Esophagus muscularis mucosa (tissue), 4 donors: ENCODE measurements around the gene CNTN2. TPM values are rescaled to one million over a fixed set of nuclear protein-coding genes. Genes with fewer than 3 reads are reported as not detected.

ENCODE experiments used
- DNase-seq: peaks from one replicate; pipeline ENCODE4 v3.0.0-alpha.2; 2017; ENCODE audit errors: extremely low spot score
- H3K27ac ChIP-seq, 4 donors: fragments of 200-600 bp; sonication (generic); replicated peaks in 1 of 4; 1 replicate in 3 of 4; 2 replicates in 1 of 4; pipeline ENCODE4 v1.5.1; 2016 to 2019; ENCODE audit warnings: mild to moderate bottlenecking in 1 of 4
- H3K27me3 ChIP-seq, 4 donors: fragments of 200-600 bp; sonication (generic); one replicate each; pipeline versions ENCODE4 v1.5.1 to v1.6.0; 2016 to 2019
- H3K36me3 ChIP-seq, 4 donors: fragments of 200-600 bp; sonication (generic); one replicate each; pipeline ENCODE4 v1.5.1; 2016 to 2019
- H3K4me1 ChIP-seq, 4 donors: fragments of 200-600 bp; sonication (generic); one replicate each; pipeline ENCODE4 v1.5.1; 2016 to 2019
- H3K4me3 ChIP-seq, 4 donors: fragments of 200-600 bp; sonication (generic); 1 replicate in 2 of 4; 2 replicates in 2 of 4; pipeline ENCODE4 v1.5.1; 2016 to 2019; ENCODE audit warnings: mild to moderate bottlenecking in 4 of 4, moderate library complexity in 1 of 4
- H3K9me3 ChIP-seq, 4 donors: fragments of 200-600 bp; sonication (generic); 1 replicate in 3 of 4; 2 replicates in 1 of 4; pipeline ENCODE4 v1.5.1; 2016 to 2019
- CTCF ChIP-seq, 3 experiments: fragments of 200-600 bp in 2 of 3; fragments of 450-650 bp in 1 of 3; sonication (generic) in 2 of 3; IDR thresholded peaks; one replicate each; pipeline ENCODE4 v1.5.1; 2017 to 2019; ENCODE audit warnings: antibody characterized with exemption in 3 of 3, mild to moderate bottlenecking in 2 of 3, moderate library complexity in 1 of 3
- EP300 ChIP-seq: sonication (generic); formaldehyde crosslinking; IDR thresholded peaks from one replicate; pipeline ENCODE4 v1.6.1; 2017; ENCODE audit warnings: antibody characterized with exemption
- POLR2A ChIP-seq: fragments of 450-650 bp; IDR thresholded peaks from one replicate; pipeline ENCODE4 v1.6.1; 2017; ENCODE audit warnings: antibody characterized with exemption, moderate library complexity, mild to moderate bottlenecking, low read depth
- POLR2AphosphoS5 ChIP-seq, 2 donors: sonication (generic); formaldehyde crosslinking; IDR thresholded peaks; one replicate each; pipeline ENCODE4 v1.6.1; 2017; ENCODE audit warnings: antibody characterized with exemption in 2 of 2
- WGBS: methylation state at CpG from one replicate; pipeline ENCODE4 v1.1.5; 2018; 5-methylcytosine and 5-hydroxymethylcytosine counted together
- intact Hi-C: fragments of 100-400 bp; cut with DNase I; formaldehyde crosslinking; loops from one replicate; pipeline ENCODE4 v1.15.1; 2023
- total RNA-seq, 4 donors: library from RNA; depleted of rRNA; stranded (reverse); fragments of >200 nt; gene quantifications; one replicate each; pipeline versions ENCODE4 v1.1.0 to v1.2.1, GENCODE V29; 2016

The CNTN2 gene
- total RNA-seq, 4 donors from 2014 or later = 1.9 to 6.2 (median 2.9) TPM

GRCh38 chr1:205061227-205061626 is 18.2 kb downstream of the CNTN2 start:
- H3K4me3 ChIP-seq = no peak overlapping the region
- no peak overlapping the region for H3K27ac ChIP-seq
- WGBS = 62% methylated on average over 11 of the region's 14 CpGs
- no peaks in the 10 kb centered on the region for H3K36me3 ChIP-seq
- H3K4me1 ChIP-seq = peaks cover 6 to 12% (median 9%) of the 10 kb centered on the region in 4 donors
- peaks cover 0 to 3% (median 0%) of the 10 kb centered on the region in 4 donors for H3K27me3 ChIP-seq
- intact Hi-C loops = loop anchor here (2.0 kb wide), 1 partner anchor 72 kb away; no protein-coding TSS in a partner anchor
- H3K9me3 ChIP-seq = no peaks in the 10 kb centered on the region
- TF ChIP-seq CTCF (IDR thresholded peaks at IDR 0.05) (no peak), POLR2A (no peak), EP300 (no peak), POLR2AphosphoS5 (IDR thresholded peaks at IDR 0.05) (no peak)
- DNase-seq = no peak

DNA sequence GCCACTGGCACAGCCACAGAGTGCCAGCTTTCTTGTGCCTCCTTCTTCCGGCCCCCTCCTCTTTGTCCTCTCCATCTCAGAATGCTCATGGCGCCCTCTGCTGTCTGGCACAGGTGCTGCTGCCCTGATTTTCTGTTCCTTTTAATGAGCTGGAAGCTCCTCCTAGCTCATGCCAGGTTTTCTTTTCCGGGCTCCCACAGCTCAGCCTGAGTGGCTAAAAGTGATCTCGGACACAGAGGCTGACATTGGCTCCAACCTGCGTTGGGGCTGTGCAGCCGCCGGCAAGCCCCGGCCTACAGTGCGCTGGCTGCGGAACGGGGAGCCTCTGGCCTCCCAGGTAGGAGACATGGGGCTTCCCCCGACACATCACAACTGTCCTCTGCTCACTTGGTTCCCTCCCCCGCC is 18.7 kb downstream of the CNTN2 start:
- no peaks in the 10 kb centered on the region for H3K36me3 ChIP-seq
- 37% methylated on average over 8 of the region's 13 CpGs for WGBS
- no peak overlapping the region for H3K27ac ChIP-seq
- H3K9me3 ChIP-seq = no peaks in the 10 kb centered on the region
- TF ChIP-seq EP300 = no peak
- TF ChIP-seq POLR2AphosphoS5 (IDR thresholded peaks at IDR 0.05) = peak in 1 of 2 donors; percentile 36
- TF ChIP-seq CTCF (IDR thresholded peaks at IDR 0.05) = peak; percentile 82 to 89 (median 84)
- H3K4me3 ChIP-seq = no peak overlapping the region
- H3K4me1 ChIP-seq = peaks cover 6 to 12% (median 9%) of the 10 kb centered on the region in 4 donors
- DNase-seq = no peak
- H3K27me3 ChIP-seq = peaks cover 0 to 3% (median 0%) of the 10 kb centered on the region in 4 donors
- intact Hi-C loops = loop anchor here (2.0 kb wide), 1 partner anchor 73 kb away; no protein-coding TSS in a partner anchor

GRCh38 chr1:205062319-205062718 is 19.3 kb downstream of the CNTN2 start:
- no peak for TF ChIP-seq POLR2A
- TF ChIP-seq POLR2AphosphoS5 (IDR thresholded peaks at IDR 0.05) = no peak
- TF ChIP-seq CTCF (IDR thresholded peaks at IDR 0.05) = no peak
- no peak for TF ChIP-seq EP300
- H3K27ac ChIP-seq = no peak overlapping the region
- H3K9me3 ChIP-seq = no peaks in the 10 kb centered on the region
- H3K4me3 ChIP-seq = no peak overlapping the region
- no peaks in the 10 kb centered on the region for H3K36me3 ChIP-seq
- peaks cover 0 to 3% (median 0%) of the 10 kb centered on the region in 4 donors for H3K27me3 ChIP-seq
- 97% methylated on average over 5 of the region's 8 CpGs for WGBS
- intact Hi-C loops = no loop called here
- DNase-seq = no peak
- H3K4me1 ChIP-seq = peaks cover 6 to 12% (median 9%) of the 10 kb centered on the region in 4 donors

GRCh38 chr1:205062895-205063294 is 19.9 kb downstream of the CNTN2 start:
- DNase-seq = no peak
- H3K27me3 ChIP-seq = peaks cover 0 to under 1% (median 0%) of the 10 kb centered on the region in 4 donors
- intact Hi-C loops = no loop called here
- no peak overlapping the region for H3K27ac ChIP-seq
- WGBS = 96% methylated on average over 3 of the region's 3 CpGs
- no peak overlapping the region for H3K4me3 ChIP-seq
- no peaks in the 10 kb centered on the region for H3K36me3 ChIP-seq
- H3K9me3 ChIP-seq = no peaks in the 10 kb centered on the region
- H3K4me1 ChIP-seq = peaks cover 6 to 12% (median 9%) of the 10 kb centered on the region in 4 donors
- no peak for TF ChIP-seq CTCF (IDR thresholded peaks at IDR 0.05)
- no peak for TF ChIP-seq EP300
- TF ChIP-seq POLR2AphosphoS5 (IDR thresholded peaks at IDR 0.05) = no peak
- no peak for TF ChIP-seq POLR2A

DNA sequence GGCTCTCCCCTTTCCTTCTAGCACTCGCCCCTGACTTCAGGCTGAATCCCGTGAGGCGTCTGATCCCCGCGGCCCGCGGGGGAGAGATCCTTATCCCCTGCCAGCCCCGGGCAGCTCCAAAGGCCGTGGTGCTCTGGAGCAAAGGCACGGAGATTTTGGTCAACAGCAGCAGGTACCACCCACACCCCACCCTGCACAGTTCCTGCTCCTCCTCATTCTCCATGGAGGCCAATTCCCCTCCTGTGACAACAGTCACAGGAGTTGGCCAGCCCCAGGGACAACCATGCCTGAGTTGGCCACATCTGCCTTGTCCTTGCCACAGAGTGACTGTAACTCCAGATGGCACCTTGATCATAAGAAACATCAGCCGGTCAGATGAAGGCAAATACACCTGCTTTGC is 21.3 kb downstream of the CNTN2 start:
- TF ChIP-seq EP300 (no peak), POLR2AphosphoS5 (IDR thresholded peaks at IDR 0.05) (no peak), CTCF (IDR thresholded peaks at IDR 0.05) (no peak), POLR2A (no peak)
- WGBS = 89% methylated on average over 9 of the region's 11 CpGs
- Histone ChIP-seq H3K4me3 (no peak overlapping the region), H3K27me3 (no peaks in the 10 kb centered on the region), H3K9me3 (no peaks in the 10 kb centered on the region), H3K27ac (no peak overlapping the region), H3K4me1 (peaks cover 11 to 25% (median 20%) of the 10 kb centered on the region in 4 donors), H3K36me3 (no peaks in the 10 kb centered on the region)
- no peak for DNase-seq
- intact Hi-C loops = no loop called here
